ENCODE results near the gene CD9. TPM values are rescaled to one million over a fixed set of nuclear protein-coding genes. Genes with fewer than 3 reads are reported as not detected.
A peak's percentile ranks its signal among the peaks of the same experiment; 100 is the strongest.

The CD9 gene
- polyA plus RNA-seq, 3 donors, result 7.6 to 323 (median 7.7) TPM

- H3K27ac ChIP-seq (ENCODE audit: low read depth in 1 of 2, low read length in 2 of 2), result no peak overlapping the region
- peaks cover 24 to 26% of the 10 kb centered on the region in 2 donors for H3K4me1 ChIP-seq (ENCODE audit: control insufficient read depth in 1 of 2, insufficient read depth in 2 of 2, low read length in 2 of 2)
- Mint-ChIP-seq H3K27ac (peak overlapping the region in 3 of 7 donors; percentile 1 to 83 (median 37)), H3K27me3 (ENCODE audit: low read depth in 3 of 3) (peaks cover 4 to 11% (median 5%) of the 10 kb centered on the region in 3 donors), H3K36me3 (peaks cover 0 to 8% of the 10 kb centered on the region in 2 donors), H3K4me3 (no peak overlapping the region), H3K9me3 (peaks cover 0 to 3% (median 0%) of the 10 kb centered on the region in 7 donors), H3K4me1 (peaks cover 37% of the 10 kb centered on the region)
- H3K27me3 ChIP-seq (ENCODE audit: control insufficient read depth in 2 of 2, insufficient read depth in 2 of 2, low read length in 2 of 2), result no peaks in the 10 kb centered on the region
- TF ChIP-seq, protein P1, sequence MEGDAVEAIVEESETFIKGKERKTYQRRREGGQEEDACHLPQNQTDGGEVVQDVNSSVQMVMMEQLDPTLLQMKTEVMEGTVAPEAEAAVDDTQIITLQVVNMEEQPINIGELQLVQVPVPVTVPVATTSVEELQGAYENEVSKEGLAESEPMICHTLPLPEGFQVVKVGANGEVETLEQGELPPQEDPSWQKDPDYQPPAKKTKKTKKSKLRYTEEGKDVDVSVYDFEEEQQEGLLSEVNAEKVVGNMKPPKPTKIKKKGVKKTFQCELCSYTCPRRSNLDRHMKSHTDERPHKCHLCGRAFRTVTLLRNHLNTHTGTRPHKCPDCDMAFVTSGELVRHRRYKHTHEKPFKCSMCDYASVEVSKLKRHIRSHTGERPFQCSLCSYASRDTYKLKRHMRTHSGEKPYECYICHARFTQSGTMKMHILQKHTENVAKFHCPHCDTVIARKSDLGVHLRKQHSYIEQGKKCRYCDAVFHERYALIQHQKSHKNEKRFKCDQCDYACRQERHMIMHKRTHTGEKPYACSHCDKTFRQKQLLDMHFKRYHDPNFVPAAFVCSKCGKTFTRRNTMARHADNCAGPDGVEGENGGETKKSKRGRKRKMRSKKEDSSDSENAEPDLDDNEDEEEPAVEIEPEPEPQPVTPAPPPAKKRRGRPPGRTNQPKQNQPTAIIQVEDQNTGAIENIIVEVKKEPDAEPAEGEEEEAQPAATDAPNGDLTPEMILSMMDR (IDR thresholded peaks at IDR 0.05), result no peak
- no peaks in the 10 kb centered on the region for H3K9me3 ChIP-seq (replicated peaks in 1 of 2; ENCODE audit: control insufficient read depth in 1 of 2, insufficient read depth in 1 of 2, low read length in 2 of 2)
- H3K79me2 ChIP-seq (ENCODE audit: insufficient read depth, low read length), result no peaks in the 10 kb centered on the region
- no peaks in the 10 kb centered on the region for H3K36me3 ChIP-seq (replicated peaks in 1 of 2; ENCODE audit: control insufficient read depth in 1 of 2, insufficient read depth in 2 of 2, low read length in 2 of 2)
- no peaks in the 10 kb centered on the region for H4K20me1 ChIP-seq (ENCODE audit: insufficient read depth, low read length)
- no peak overlapping the region for H3K4me3 ChIP-seq (replicated peaks in 1 of 3; ENCODE audit: low read depth in 2 of 3, low read length in 3 of 3)
- H3K4me2 ChIP-seq (replicated peaks; ENCODE audit: extremely low read depth, low read length, poor library complexity, severe bottlenecking), result no peak overlapping the region
- 83% methylated on average over 15 of the region's 15 CpGs for WGBS (ENCODE audit: insufficient coverage)
- H3K9ac ChIP-seq (ENCODE audit: insufficient read depth, low read length, poor library complexity, severe bottlenecking), result no peak overlapping the region
- DNase-seq, result no peak
- intact Hi-C loops (cut with micrococcal nuclease), result loop anchor here in 1 of 2 donors (5.0 kb wide), 1 partner anchor 44 kb away; no protein-coding TSS in a partner anchor
- H2AFZ ChIP-seq (ENCODE audit: insufficient read depth, low read depth, low read length, poor library complexity, severe bottlenecking), result no peak overlapping the region
These were observed 33.1 kb downstream of the CD9 start for GRCh38 chr12:6233121-6233971.

DNA sequence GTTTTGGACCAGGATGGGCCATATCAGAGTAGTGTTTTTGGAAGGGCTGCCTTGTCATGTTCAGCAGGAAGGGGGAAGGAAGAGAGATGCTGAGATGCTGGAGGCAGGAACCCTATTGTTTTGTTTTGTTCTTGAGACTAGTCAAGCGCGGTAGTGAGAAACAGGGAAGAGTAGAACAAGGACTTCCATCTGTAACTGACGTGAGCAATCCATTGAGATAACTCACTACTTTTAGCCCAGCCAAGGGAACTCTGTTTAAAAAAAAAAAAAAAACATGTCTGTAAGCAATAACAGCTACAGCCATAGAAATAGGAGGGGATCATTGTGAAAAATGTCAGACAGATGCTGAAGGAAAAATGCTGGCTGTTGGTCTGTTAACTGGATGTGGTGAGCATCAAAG lies 34.0 kb downstream of the CD9 start:
- intact Hi-C loops (cut with micrococcal nuclease), result loop anchor here in 1 of 2 donors (5.0 kb wide), 1 partner anchor 43 kb away; no protein-coding TSS in a partner anchor
- Mint-ChIP-seq H3K27ac (no peak overlapping the region), H3K4me3 (no peak overlapping the region)

More for the DNA sequence above, 34.0 kb downstream of the CD9 start:
- H3K4me1 Mint-ChIP-seq, result peaks cover 36% of the 10 kb centered on the region
- no CpG with 5 or more reads among the region's 3 CpGs for WGBS (ENCODE audit: insufficient coverage)
- Histone ChIP-seq H3K9ac (ENCODE audit: insufficient read depth, low read length, poor library complexity, severe bottlenecking) (no peak overlapping the region), H4K20me1 (ENCODE audit: insufficient read depth, low read length) (no peaks in the 10 kb centered on the region), H3K36me3 (replicated peaks in 1 of 2; ENCODE audit: control insufficient read depth in 1 of 2, insufficient read depth in 2 of 2, low read length in 2 of 2) (no peaks in the 10 kb centered on the region), H3K4me2 (replicated peaks; ENCODE audit: extremely low read depth, low read length, poor library complexity, severe bottlenecking) (no peak overlapping the region), H3K27ac (ENCODE audit: low read depth in 1 of 2, low read length in 2 of 2) (no peak overlapping the region), H3K4me3 (replicated peaks in 1 of 3; ENCODE audit: low read depth in 2 of 3, low read length in 3 of 3) (no peak overlapping the region), H3K4me1 (ENCODE audit: control insufficient read depth in 1 of 2, insufficient read depth in 2 of 2, low read length in 2 of 2) (peaks cover 21 to 23% of the 10 kb centered on the region in 2 donors), H2AFZ (ENCODE audit: insufficient read depth, low read depth, low read length, poor library complexity, severe bottlenecking) (no peak overlapping the region), H3K27me3 (ENCODE audit: control insufficient read depth in 2 of 2, insufficient read depth in 2 of 2, low read length in 2 of 2) (no peaks in the 10 kb centered on the region), H3K79me2 (ENCODE audit: insufficient read depth, low read length) (no peaks in the 10 kb centered on the region), H3K9me3 (replicated peaks in 1 of 2; ENCODE audit: control insufficient read depth in 1 of 2, insufficient read depth in 1 of 2, low read length in 2 of 2) (no peaks in the 10 kb centered on the region)
- peaks cover 0 to 3% (median 0%) of the 10 kb centered on the region in 7 donors for H3K9me3 Mint-ChIP-seq
- TF ChIP-seq, protein P1 (IDR thresholded peaks at IDR 0.05), result no peak
- H3K27me3 Mint-ChIP-seq (ENCODE audit: low read depth in 3 of 3), result peaks cover 4 to 11% (median 5%) of the 10 kb centered on the region in 3 donors
- no peak for DNase-seq
- H3K36me3 Mint-ChIP-seq, result peaks cover 0 to 8% of the 10 kb centered on the region in 2 donors

Measured in CD14-positive monocyte (primary cell).